ENCODE data around the gene FBXL19. TPM values are rescaled to one million over a fixed set of nuclear protein-coding genes. Genes with fewer than 3 reads are reported as not detected.

FBXL19 gene
- total and polyA plus RNA-seq, 2 of the 13 experiments (the other 11 are each of a cell fraction or from before 2014, with no cell fraction given), result 6.0 to 13.7 TPM

GRCh38 chr16:30921748-30922419, 1.5 kb upstream of the FBXL19 start (continued):
- TF ChIP-seq AKNA (CRISPR knock-in tag; IDR thresholded peaks at IDR 0.05; ENCODE audit: borderline replicate concordance), result no peak
- TF ChIP-seq KDM1A (CRISPR knock-in tag; IDR thresholded peaks at IDR 0.05), result peak; percentile 95
- no peak for TF ChIP-seq U2AF2 (IDR thresholded peaks at IDR 0.05; ENCODE audit: low read depth, low read length)
- TF ChIP-seq REST (IDR thresholded peaks at IDR 0.05; ENCODE audit: borderline replicate concordance in 1 of 2, low read depth in 1 of 2, low read length in 2 of 2), result no peak
- no peak for TF ChIP-seq DDIT3 (CRISPR knock-in tag; IDR thresholded peaks at IDR 0.05)
- TF ChIP-seq TFE3 (CRISPR knock-in tag; IDR thresholded peaks at IDR 0.05), result peak; percentile 24; the same call in 1 of the 2 replicates
- TF ChIP-seq GLMP (CRISPR knock-in tag; IDR thresholded peaks at IDR 0.05; ENCODE audit: borderline replicate concordance), result no peak
- peak; percentile 60; the same call in 1 of the 2 replicates for TF ChIP-seq ZNF646 (CRISPR knock-in tag; IDR thresholded peaks at IDR 0.05)

Data from HepG2 (cell line).